ENCODE data around the gene SPPL3. TPM values are rescaled to one million over a fixed set of nuclear protein-coding genes. Genes with fewer than 3 reads are reported as not detected.

Gene SPPL3
- total RNA-seq, 4 donors from 2014 or later = 16.8 to 28.7 (median 22.7) TPM

- TF ChIP-seq CTCF (IDR thresholded peaks at IDR 0.05) = no peak
- ATAC-seq (ENCODE audit: low FRiP score) (no peak), DNase-seq (ENCODE audit: low spot score) (no peak)
Observed at GRCh38 chr12:120920178-120920577, 16.0 kb upstream of the SPPL3 start.

- no peak for ATAC-seq (ENCODE audit: low FRiP score)
- TF ChIP-seq CTCF (IDR thresholded peaks at IDR 0.05) = no peak
Observed at GRCh38 chr12:120917748-120918147, 13.6 kb upstream of the SPPL3 start.

GRCh38 chr12:120916561-120916960 is 12.4 kb upstream of the SPPL3 start:
- no peak for DNase-seq (ENCODE audit: low spot score)
- no peak for TF ChIP-seq CTCF (IDR thresholded peaks at IDR 0.05)
- ATAC-seq (ENCODE audit: low FRiP score) = no peak

More at GRCh38 chr12:120917748-120918147, 13.6 kb upstream of the SPPL3 start:
- DNase-seq (ENCODE audit: low spot score) = no peak

- no peak for ATAC-seq (ENCODE audit: low FRiP score)
- DNase-seq (ENCODE audit: low spot score) = no peak
- no peak for TF ChIP-seq CTCF (IDR thresholded peaks at IDR 0.05)
Observed at GRCh38 chr12:120914794-120915193, 10.6 kb upstream of the SPPL3 start.

GRCh38 chr12:120909633-120910298 is 5.6 kb upstream of the SPPL3 start:
- TF ChIP-seq CTCF (IDR thresholded peaks at IDR 0.05) = no peak
- DNase-seq (ENCODE audit: low spot score) (no peak), ATAC-seq (ENCODE audit: low FRiP score) (no peak)

GRCh38 chr12:120905856-120906384 is 1.8 kb upstream of the SPPL3 start:
- DNase-seq (ENCODE audit: low spot score) (no peak), ATAC-seq (ENCODE audit: low FRiP score) (no peak)
- no peak for TF ChIP-seq CTCF (IDR thresholded peaks at IDR 0.05)
